Breast epithelium (tissue), 4 donors: ENCODE measurements around the gene TMTC2. TPM values are rescaled to one million over a fixed set of nuclear protein-coding genes. Genes with fewer than 3 reads are reported as not detected.
"Not testable (repeated sequence)": the region's sequence is repeated elsewhere in the genome, so short reads cannot be mapped to it uniquely, and the experiment has no call there.

Source experiments
- DNase-seq, 2 donors: peaks; one replicate each; pipeline ENCODE4 v3.0.0-alpha.2; 2019; ENCODE audit warnings: low spot score in 2 of 2
- H3K27ac ChIP-seq, 2 donors: fragments of 200-600 bp; sonication (generic) in 1 of 2; one replicate each; pipeline ENCODE4 v1.5.1; 2016 to 2019; ENCODE audit warnings: mild to moderate bottlenecking in 1 of 2
- H3K27me3 ChIP-seq, 2 donors: fragments of 200-600 bp; sonication (generic) in 1 of 2; one replicate each; pipeline versions ENCODE4 v1.5.1 to v1.6.0; 2017 to 2019; ENCODE audit warnings: control low read depth in 1 of 2, mild to moderate bottlenecking in 1 of 2
- H3K36me3 ChIP-seq: fragments of 200-600 bp; one replicate; pipeline ENCODE4 v1.5.1; 2019
- H3K4me1 ChIP-seq, 2 donors: fragments of 200-600 bp; sonication (generic); one replicate each; pipeline ENCODE4 v1.5.1; 2016 to 2019; ENCODE audit warnings: control low read depth in 1 of 2
- H3K4me3 ChIP-seq, 3 donors: fragments of 200-600 bp; sonication (generic); 1 replicate in 2 of 3; 2 replicates in 1 of 3; pipeline ENCODE4 v1.5.1; 2016 to 2019; ENCODE audit warnings: mild to moderate bottlenecking in 3 of 3, moderate library complexity in 2 of 3
- H3K9me3 ChIP-seq, 2 donors: fragments of 200-600 bp; sonication (generic) in 1 of 2; one replicate each; pipeline ENCODE4 v1.5.1; 2016 to 2019; ENCODE audit warnings: control low read depth in 1 of 2
- CTCF ChIP-seq, 3 donors: fragments of 450-650 bp; IDR thresholded peaks; one replicate each; pipeline ENCODE4 v1.5.1; 2016 to 2017; ENCODE audit warnings: antibody characterized with exemption in 3 of 3, mild to moderate bottlenecking in 3 of 3, moderate library complexity in 3 of 3
- POLR2A ChIP-seq: fragments of 450-650 bp; IDR thresholded peaks from one replicate; pipeline ENCODE4 v1.6.1; 2016; ENCODE audit warnings: antibody characterized with exemption, mild to moderate bottlenecking, moderate library complexity
- POLR2AphosphoS5 ChIP-seq, 3 donors: sonication (generic); formaldehyde crosslinking; IDR thresholded peaks; one replicate each; pipeline ENCODE4 v1.6.1; 2017; ENCODE audit warnings: antibody characterized with exemption in 3 of 3
- intact Hi-C: fragments of 100-400 bp; cut with DNase I; formaldehyde crosslinking; loops from one replicate; pipeline ENCODE4 v1.15.1; 2023; ENCODE audit warnings: low total_unique reads
- total RNA-seq, 3 donors: library from RNA; depleted of rRNA; stranded (reverse); fragments of >200 nt; gene quantifications; one replicate each; pipeline ENCODE4 v1.1.0, GENCODE V29; 2016

Gene TMTC2
- total RNA-seq, 3 donors from 2014 or later, result 7.0 to 28.8 (median 19.3) TPM

- no peaks in the 10 kb centered on the region for H3K36me3 ChIP-seq
- no peaks in the 10 kb centered on the region for H3K27me3 ChIP-seq
- TF ChIP-seq CTCF (IDR thresholded peaks at IDR 0.05) (no peak), POLR2AphosphoS5 (IDR thresholded peaks at IDR 0.05) (no peak)
- no peak for DNase-seq
- H3K4me3 ChIP-seq, result no peak overlapping the region
- no peaks in the 10 kb centered on the region for H3K9me3 ChIP-seq
- no peak overlapping the region for H3K27ac ChIP-seq
- intact Hi-C loops, result no loop called here
- no peaks in the 10 kb centered on the region for H3K4me1 ChIP-seq
These were observed 155.8 kb downstream of the TMTC2 start for GRCh38 chr12:82842480-82842879.

GRCh38 chr12:82845076-82845475 lies 158.4 kb downstream of the TMTC2 start:
- H3K27ac ChIP-seq, DNase-seq, H3K27me3 ChIP-seq, H3K9me3 ChIP-seq, H3K36me3 ChIP-seq, intact Hi-C loops, H3K4me1 ChIP-seq, H3K4me3 ChIP-seq: not testable (repeated sequence)

GRCh38 chr12:82848845-82849244 lies 162.1 kb downstream of the TMTC2 start:
- Histone ChIP-seq H3K27me3 (no peaks in the 10 kb centered on the region), H3K9me3 (no peaks in the 10 kb centered on the region), H3K4me3 (no peak overlapping the region), H3K4me1 (no peaks in the 10 kb centered on the region), H3K27ac (no peak overlapping the region), H3K36me3 (no peaks in the 10 kb centered on the region)
- DNase-seq, result no peak
- TF ChIP-seq POLR2A (no peak), CTCF (IDR thresholded peaks at IDR 0.05) (no peak), POLR2AphosphoS5 (IDR thresholded peaks at IDR 0.05) (no peak)
- intact Hi-C loops, result no loop called here

GRCh38 chr12:82852529-82852928 lies 165.8 kb downstream of the TMTC2 start:
- no peaks in the 10 kb centered on the region for H3K9me3 ChIP-seq
- H3K4me1 ChIP-seq, result no peaks in the 10 kb centered on the region
- intact Hi-C loops, result no loop called here
- TF ChIP-seq POLR2A (no peak), POLR2AphosphoS5 (IDR thresholded peaks at IDR 0.05) (no peak), CTCF (IDR thresholded peaks at IDR 0.05) (no peak)
- H3K4me3 ChIP-seq, result no peak overlapping the region
- H3K36me3 ChIP-seq, result no peaks in the 10 kb centered on the region
- H3K27me3 ChIP-seq, result no peaks in the 10 kb centered on the region
- DNase-seq, result no peak
- no peak overlapping the region for H3K27ac ChIP-seq

- H3K27me3 ChIP-seq, result no peaks in the 10 kb centered on the region
- H3K9me3 ChIP-seq, result no peaks in the 10 kb centered on the region
- no peak for DNase-seq
- TF ChIP-seq POLR2AphosphoS5 (IDR thresholded peaks at IDR 0.05), result no peak
- no peak for TF ChIP-seq POLR2A
- no peak for TF ChIP-seq CTCF (IDR thresholded peaks at IDR 0.05)
- no peak overlapping the region for H3K4me3 ChIP-seq
- no peak overlapping the region for H3K27ac ChIP-seq
- intact Hi-C loops, result no loop called here
- no peaks in the 10 kb centered on the region for H3K36me3 ChIP-seq
- no peaks in the 10 kb centered on the region for H3K4me1 ChIP-seq
These were observed 169.2 kb downstream of the TMTC2 start for GRCh38 chr12:82855872-82856271.

GRCh38 chr12:82857276-82857675 lies 170.6 kb downstream of the TMTC2 start:
- no peak for TF ChIP-seq POLR2AphosphoS5 (IDR thresholded peaks at IDR 0.05)
- TF ChIP-seq POLR2A, result no peak
- TF ChIP-seq CTCF (IDR thresholded peaks at IDR 0.05), result no peak
- Histone ChIP-seq H3K4me3 (no peak overlapping the region), H3K27ac (no peak overlapping the region), H3K4me1 (no peaks in the 10 kb centered on the region), H3K36me3 (no peaks in the 10 kb centered on the region), H3K9me3 (no peaks in the 10 kb centered on the region), H3K27me3 (no peaks in the 10 kb centered on the region)
- intact Hi-C loops, result no loop called here
- no peak for DNase-seq
